HepG2 (cell line): ENCODE measurements around the gene TECPR1. TPM values are rescaled to one million over a fixed set of nuclear protein-coding genes. Genes with fewer than 3 reads are reported as not detected.

Source experiments
- ATAC-seq: fragments of 200-7000 bp; cut with Tn5 transposase; 3 replicates; pipeline ENCODE4 v1.9.1; 2020; ENCODE audit warnings: mild to moderate bottlenecking, moderate library complexity
- BruUV-seq: library from RNA; stranded (reverse); fragments of 400-500 nt; replicated peaks from 2 replicates; lab custom pipeline; 2021; lab: Mats Ljungman, UMichigan
- CTCF ChIA-PET: fragments of 300-600 bp; formaldehyde crosslinking; extraction: SDS; loops from one replicate; lab custom pipeline; 2021; ENCODE audit warnings: low total read pairs, inconsistent platforms, low intra/inter-chr PET ratio; lab: Yijun Ruan, JAX
- POLR2A ChIA-PET: fragments of 350-600 bp; sonication (Branson Sonifier 250); formaldehyde crosslinking; loops from one replicate; lab custom pipeline; 2020; ENCODE audit warnings: antibody characterized with exemption, inconsistent platforms; lab: Yijun Ruan, JAX
- DNase-seq: peaks from one replicate; pipeline ENCODE4 v3.0.0-alpha.2; 2015; ENCODE audit warnings: low spot score
- FAIRE-seq: peaks from 3 replicates; lab custom pipeline; 2011; peaks lifted over from hg19 to GRCh38; lab: Jason Lieb, UNC
- H2AFZ ChIP-seq: one replicate; pipeline ENCODE4 v1.6.1; 2011; ENCODE audit warnings: low read length, inconsistent platforms
- H3K27ac ChIP-seq: fragments of 300-600 bp; 3 replicates; pipeline ENCODE4 v1.8.0; 2011; ENCODE audit warnings: mixed run types, mild to moderate bottlenecking, mixed read lengths, low read length, inconsistent platforms; ENCODE audit not compliant: insufficient read depth; ENCODE audit errors: extremely low read length
- H3K27me3 ChIP-seq, 2 experiments: fragments of 200-600 bp in 1 of 2; 2 replicates in 1 of 2; 3 replicates in 1 of 2; pipeline versions ENCODE4 v1.6.0 to v1.8.0; 2011; ENCODE audit warnings: low read length in 2 of 2, mild to moderate bottlenecking in 2 of 2, moderate library complexity in 2 of 2, inconsistent platforms in 1 of 2; ENCODE audit not compliant: insufficient read depth in 2 of 2, control insufficient read depth in 1 of 2
- H3K36me3 ChIP-seq, 2 experiments: fragments of 200-600 bp in 1 of 2; replicated peaks in 1 of 2; 2 replicates in 1 of 2; 3 replicates in 1 of 2; pipeline versions ENCODE4 v1.5.1 to v1.8.0; 2011; ENCODE audit warnings: low read length in 2 of 2, inconsistent platforms in 1 of 2; ENCODE audit not compliant: insufficient read depth in 2 of 2, control insufficient read depth in 1 of 2
- H3K4me1 ChIP-seq: 2 replicates; pipeline ENCODE4 v1.5.1; 2012; ENCODE audit warnings: low read length, inconsistent platforms; ENCODE audit not compliant: insufficient read depth
- H3K4me2 ChIP-seq: 2 replicates; pipeline ENCODE4 v1.6.0; 2011; ENCODE audit warnings: low read depth, low read length, inconsistent platforms
- H3K4me3 ChIP-seq, 3 experiments: fragments of 200-600 bp in 1 of 3; sonication (generic), shearing (Covaris generic) in 1 of 3; replicated peaks in 1 of 3; 2 replicates each; pipeline ENCODE4 v1.5.1; 2011 to 2016; ENCODE audit warnings: low read length in 3 of 3, inconsistent platforms in 2 of 3, low read depth in 2 of 3, mild to moderate bottlenecking in 2 of 3, control low read depth in 1 of 3, mixed read lengths in 1 of 3; ENCODE audit not compliant: insufficient read depth in 1 of 3
- H3K79me2 ChIP-seq: one replicate; pipeline ENCODE4 v1.6.1; 2011; ENCODE audit warnings: low read length, inconsistent platforms; ENCODE audit not compliant: insufficient read depth
- H3K9ac ChIP-seq: 2 replicates; pipeline ENCODE4 v1.6.0; 2011; ENCODE audit warnings: mild to moderate bottlenecking, low read depth, low read length, inconsistent platforms; ENCODE audit not compliant: insufficient read depth
- H3K9me3 ChIP-seq: 2 replicates; pipeline ENCODE4 v1.5.1; 2012; ENCODE audit warnings: mild to moderate bottlenecking, low read length
- H4K20me1 ChIP-seq: 2 replicates; pipeline ENCODE4 v1.6.0; 2011; ENCODE audit warnings: inconsistent platforms, mild to moderate bottlenecking, low read length, moderate library complexity; ENCODE audit not compliant: insufficient read depth
- AGO2 ChIP-seq: fragments of 200-400 bp; formaldehyde crosslinking; optimal IDR thresholded peaks from 2 replicates; pipeline ENCODE3; 2017; ENCODE audit warnings: mild to moderate bottlenecking, low read depth, low read length, moderate library complexity
- ATF5 ChIP-seq: sonication (generic); formaldehyde crosslinking; IDR thresholded peaks from 2 replicates; pipeline ENCODE4 v1.4.0; 2020; ENCODE audit warnings: mild to moderate bottlenecking, low read depth, missing genetic modification reagents
- CBX1 ChIP-seq: IDR thresholded peaks from one replicate; pipeline ENCODE4 v1.6.1; 2016; ENCODE audit warnings: antibody characterized with exemption, low read depth
- CBX2 ChIP-seq, 2 experiments: fragments of 200-600 bp in 1 of 2; sonication (generic); formaldehyde crosslinking in 1 of 2; IDR thresholded peaks; 2 replicates each; pipeline versions ENCODE4 v1.7.0 to v1.8.1; 2018 to 2022; ENCODE audit warnings: low read depth in 2 of 2, low read length in 1 of 2, mild to moderate bottlenecking in 1 of 2, missing genetic modification reagents in 1 of 2
- CCDC6 ChIP-seq: sonication (generic); formaldehyde crosslinking; IDR thresholded peaks from 2 replicates; pipeline ENCODE4 v1.8.1; 2022; ENCODE audit warnings: mild to moderate bottlenecking, missing genetic modification reagents, moderate library complexity
- CHD2 ChIP-seq: IDR thresholded peaks from 2 replicates; pipeline ENCODE4 v1.6.1; 2011; ENCODE audit warnings: low read depth, low read length, improper control_type of control experiment
- CSRNP2 ChIP-seq: sonication (generic); formaldehyde crosslinking; conservative IDR thresholded peaks from 2 replicates; pipeline ENCODE4 v1.8.0; 2022; ENCODE audit warnings: low read depth, missing genetic modification reagents
- HDAC1 ChIP-seq: sonication (generic); formaldehyde crosslinking; IDR thresholded peaks from 2 replicates; pipeline ENCODE4 v1.5.1; 2020; ENCODE audit warnings: mild to moderate bottlenecking, missing genetic modification reagents
- KDM4B ChIP-seq: sonication (generic); formaldehyde crosslinking; IDR thresholded peaks from 2 replicates; pipeline ENCODE4 v1.4.0; 2020; ENCODE audit warnings: missing genetic modification reagents
- KDM5B ChIP-seq: sonication (generic); formaldehyde crosslinking; IDR thresholded peaks from 2 replicates; pipeline ENCODE4 v1.4.0; 2020; ENCODE audit warnings: missing genetic modification reagents, mild to moderate bottlenecking, borderline replicate concordance
- POGZ ChIP-seq: sonication (generic); formaldehyde crosslinking; IDR thresholded peaks from 2 replicates; pipeline ENCODE4 v1.4.0; 2020; ENCODE audit warnings: mild to moderate bottlenecking, missing genetic modification reagents
- SUZ12 ChIP-seq: fragments of 150-350 bp; IDR thresholded peaks from 2 replicates; pipeline ENCODE4 v1.6.1; 2014; ENCODE audit warnings: low read depth, low read length
- TOE1 ChIP-seq: sonication (generic); formaldehyde crosslinking; IDR thresholded peaks from 2 replicates; pipeline ENCODE4 v1.4.0; 2020; ENCODE audit warnings: mild to moderate bottlenecking, missing genetic modification reagents
- ZC3H13 ChIP-seq: sonication (generic); formaldehyde crosslinking; IDR thresholded peaks from 2 replicates; pipeline ENCODE4 v1.8.1; 2023; ENCODE audit warnings: mild to moderate bottlenecking, missing genetic modification reagents, moderate library complexity
- ZFP36L2 ChIP-seq: sonication (generic); formaldehyde crosslinking; IDR thresholded peaks from 2 replicates; pipeline ENCODE4 v1.4.0; 2020; ENCODE audit warnings: missing genetic modification reagents
- ZNF253 ChIP-seq: sonication (generic); formaldehyde crosslinking; IDR thresholded peaks from 2 replicates; pipeline ENCODE4 v1.8.0; 2022; ENCODE audit warnings: mild to moderate bottlenecking, missing genetic modification reagents, borderline replicate concordance
- ZNF264 ChIP-seq: sonication (generic); formaldehyde crosslinking; IDR thresholded peaks from 2 replicates; pipeline ENCODE4 v1.4.0; 2020; ENCODE audit warnings: missing genetic modification reagents
- ZNF331 ChIP-seq: sonication (generic); formaldehyde crosslinking; IDR thresholded peaks from 2 replicates; pipeline ENCODE4 v1.4.0; 2020; ENCODE audit warnings: missing genetic modification reagents
- ZNF569 ChIP-seq: sonication (generic); formaldehyde crosslinking; IDR thresholded peaks from 2 replicates; pipeline ENCODE4 v1.5.0; 2020; ENCODE audit warnings: mild to moderate bottlenecking, missing genetic modification reagents, moderate library complexity, borderline replicate concordance
- ZNF761 ChIP-seq: sonication (generic); formaldehyde crosslinking; conservative IDR thresholded peaks from 2 replicates; pipeline ENCODE4 v1.4.0; 2020; ENCODE audit warnings: mild to moderate bottlenecking, missing genetic modification reagents
- WGBS: methylation state at CpG from one replicate; pipeline ENCODE4 v1.1.6; 2017; ENCODE audit warnings: low lambda C conversion rate; 5-methylcytosine and 5-hydroxymethylcytosine counted together
- in situ Hi-C: cut with HindIII; loops from 2 replicates; pipeline ENCODE4 v1.10.0; 2017; ENCODE audit warnings: low pct_unique_long_range_greater_than_20kb; ENCODE audit not compliant: extremely low pct_ligation_motif_present
- intact Hi-C: fragments of 100-400 bp; cut with micrococcal nuclease; formaldehyde crosslinking; loops from one replicate; pipeline ENCODE4 v1.10.0; 2022; ENCODE audit not compliant: unreplicated experiment
- polyA plus RNA-seq, 8 experiments: library from polyadenylated mRNA; depleted of rRNA in 3 of 8; stranded (reverse) in 7 of 8; unstranded in 1 of 8; fragments of >200 nt; fragmentation: Illumina TruSeq in 4 of 8; extraction: Trizol in 4 of 8; gene quantifications; 2 replicates each; pipeline versions ENCODE4 v1.2.1 to v1.2.3, GENCODE V29; 2011 to 2016; ENCODE audit warnings: low read depth in 4 of 8, missing spikeins in 1 of 8, mixed read lengths in 1 of 8; ENCODE audit not compliant: insufficient read depth in 1 of 8
- total RNA-seq, 5 experiments: library from RNA; depleted of rRNA; stranded (reverse); fragments of >200 nt; fragmentation: Illumina TruSeq; extraction: Trizol; gene quantifications; 2 replicates each; pipeline ENCODE4 v1.2.3, GENCODE V29; 2016; ENCODE audit warnings: low read depth in 1 of 5

The TECPR1 gene
- total and polyA plus RNA-seq, 2 of the 13 experiments (the other 11 are each of a cell fraction or from before 2014, with no cell fraction given) = 2.3 to 6.3 TPM

GRCh38 chr7:98171449-98171848 is 80.6 kb downstream of the TECPR1 start:
- H3K36me3 ChIP-seq = peaks cover 21 to 57% of the 10 kb centered on the region in 2 experiments
- DNase-seq (no peak), FAIRE-seq (no peak), ATAC-seq (no peak)
- H3K9ac ChIP-seq = no peak overlapping the region
- BruUV-seq = no TSS peak
- H3K4me1 ChIP-seq = no peaks in the 10 kb centered on the region
- 98% methylated on average over 24 of the region's 24 CpGs for WGBS
- ChIA-PET POLR2A (no interaction called here), CTCF (no interaction called here)
- intact Hi-C loops = no loop called here
- TF ChIP-seq CCDC6 (CRISPR knock-in tag) (no peak), CBX2 (IDR thresholded peaks at IDR 0.05; ENCODE audit: low read depth, low read length) (no peak), CBX2 (CRISPR knock-in tag; IDR thresholded peaks at IDR 0.05; ENCODE audit: low read depth) (no peak), ZNF253 (CRISPR knock-in tag) (no peak), AGO2 (peak; percentile 34), POGZ (CRISPR knock-in tag) (no peak), KDM5B (CRISPR knock-in tag) (no peak)
- H3K9me3 ChIP-seq = no peaks in the 10 kb centered on the region
- H3K27me3 ChIP-seq = no peaks in the 10 kb centered on the region
- H4K20me1 ChIP-seq = peaks cover 19% of the 10 kb centered on the region
- no peak overlapping the region for H3K4me2 ChIP-seq
- H2AFZ ChIP-seq = no peak overlapping the region
- in situ Hi-C loops = no loop called here
- no peak overlapping the region for H3K27ac ChIP-seq
- H3K79me2 ChIP-seq = no peaks in the 10 kb centered on the region
- H3K4me3 ChIP-seq = no peak overlapping the region

- ChIA-PET CTCF (no interaction called here), POLR2A (no interaction called here)
- DNase-seq = no peak
- H4K20me1 ChIP-seq = peaks cover 23% of the 10 kb centered on the region
- ATAC-seq = no peak
- in situ Hi-C loops (no loop called here), intact Hi-C loops (no loop called here)
- H2AFZ ChIP-seq = no peak overlapping the region
- no TSS peak for BruUV-seq
- H3K36me3 ChIP-seq = peaks cover 21 to 53% of the 10 kb centered on the region in 2 experiments
- no peaks in the 10 kb centered on the region for H3K27me3 ChIP-seq
- H3K9ac ChIP-seq = no peak overlapping the region
- H3K4me1 ChIP-seq = no peaks in the 10 kb centered on the region
- no peaks in the 10 kb centered on the region for H3K9me3 ChIP-seq
- no peaks in the 10 kb centered on the region for H3K79me2 ChIP-seq
- no peak overlapping the region for H3K27ac ChIP-seq
- no peak overlapping the region for H3K4me2 ChIP-seq
- FAIRE-seq = no peak
- 96% methylated on average over 8 of the region's 8 CpGs for WGBS
- no peak overlapping the region for H3K4me3 ChIP-seq
- no peak for TF ChIP-seq POGZ (CRISPR knock-in tag)
- no peak for TF ChIP-seq ZFP36L2 (CRISPR knock-in tag)
- no peak for TF ChIP-seq ZNF569 (CRISPR knock-in tag)
- no peak for TF ChIP-seq ZNF264 (CRISPR knock-in tag)
- TF ChIP-seq SUZ12 = no peak
- TF ChIP-seq ATF5 (CRISPR knock-in tag) = no peak
- no peak for TF ChIP-seq ZC3H13
- TF ChIP-seq CHD2 = no peak
- no peak for TF ChIP-seq CSRNP2 (CRISPR knock-in tag)
- TF ChIP-seq TOE1 (CRISPR knock-in tag) = no peak
- TF ChIP-seq ZNF331 (CRISPR knock-in tag) = no peak
- no peak for TF ChIP-seq CBX1
- no peak for TF ChIP-seq KDM4B (CRISPR knock-in tag)
- no peak for TF ChIP-seq HDAC1 (CRISPR knock-in tag)
- TF ChIP-seq ZNF761 (CRISPR knock-in tag) = no peak
Measured at GRCh38 chr7:98170966-98171365, 81.1 kb downstream of the TECPR1 start.
